GM19397 (cell line): ENCODE results near the gene LYST.
"Not testable (repeated sequence)": the region's sequence is repeated elsewhere in the genome, so short reads cannot be mapped to it uniquely, and the experiment has no call there.

ENCODE experiments used
- ATAC-seq: cut with Tn5 transposase; IDR thresholded peaks from one replicate; pipeline ENCODE4 v1.9.1; 2021; ENCODE audit warnings: mild to moderate bottlenecking, moderate library complexity; ENCODE audit not compliant: unreplicated experiment

LYST gene

GRCh38 chr1:235866205-235866912, at the start of gene LYST:
LYST (minus strand) TSS chr1:235866906; CDS start chr1:235830417, 36,489 bp downstream.
- ATAC-seq = peak; percentile 48

GRCh38 chr1:235915489-235915888, 48.8 kb upstream of the LYST start:
- not testable (repeated sequence) for ATAC-seq

GRCh38 chr1:235913311-235913710, 46.6 kb upstream of the LYST start:
- no peak for ATAC-seq

- no peak for ATAC-seq
These were observed 45.2 kb upstream of the LYST start for GRCh38 chr1:235911876-235912275.

- ATAC-seq = no peak
These were observed 44.6 kb upstream of the LYST start for GRCh38 chr1:235911300-235911662.

- ATAC-seq = no peak
These were observed 43.9 kb upstream of the LYST start for GRCh38 chr1:235910357-235911299.

- ATAC-seq = no peak
These were observed 42.2 kb upstream of the LYST start for GRCh38 chr1:235908742-235909520.

GRCh38 chr1:235907897-235908240, 41.2 kb upstream of the LYST start:
- ATAC-seq = no peak

GRCh38 chr1:235907187-235907896, 40.6 kb upstream of the LYST start:
- ATAC-seq = no peak

- no peak for ATAC-seq
These were observed 39.7 kb upstream of the LYST start for GRCh38 chr1:235906436-235906835.

- not testable (repeated sequence) for ATAC-seq
These were observed 37.1 kb upstream of the LYST start for GRCh38 chr1:235903809-235904208.

- no peak for ATAC-seq
These were observed 36.2 kb upstream of the LYST start for GRCh38 chr1:235902677-235903542.

GRCh38 chr1:235901461-235901860, 34.8 kb upstream of the LYST start:
- ATAC-seq = no peak

- ATAC-seq = no peak
These were observed 31.4 kb upstream of the LYST start for GRCh38 chr1:235898126-235898525.

GRCh38 chr1:235893840-235894239, 27.1 kb upstream of the LYST start:
- no peak for ATAC-seq

GRCh38 chr1:235892734-235893413, 26.2 kb upstream of the LYST start:
- ATAC-seq = peak; percentile 2

GRCh38 chr1:235892202-235892601, 25.5 kb upstream of the LYST start:
- peak; percentile 47 for ATAC-seq

GRCh38 chr1:235888119-235888643, 21.5 kb upstream of the LYST start:
- peak; percentile 77 for ATAC-seq

GRCh38 chr1:235887676-235888075, 21.0 kb upstream of the LYST start:
- ATAC-seq = no peak
